Measurements from ENCODE around the gene FGFR4. TPM values are rescaled to one million over a fixed set of nuclear protein-coding genes. Genes with fewer than 3 reads are reported as not detected.

Gene FGFR4
- total RNA-seq, 4 donors from 2014 or later, result 2.1 to 4.5 (median 3.8) TPM

DNA sequence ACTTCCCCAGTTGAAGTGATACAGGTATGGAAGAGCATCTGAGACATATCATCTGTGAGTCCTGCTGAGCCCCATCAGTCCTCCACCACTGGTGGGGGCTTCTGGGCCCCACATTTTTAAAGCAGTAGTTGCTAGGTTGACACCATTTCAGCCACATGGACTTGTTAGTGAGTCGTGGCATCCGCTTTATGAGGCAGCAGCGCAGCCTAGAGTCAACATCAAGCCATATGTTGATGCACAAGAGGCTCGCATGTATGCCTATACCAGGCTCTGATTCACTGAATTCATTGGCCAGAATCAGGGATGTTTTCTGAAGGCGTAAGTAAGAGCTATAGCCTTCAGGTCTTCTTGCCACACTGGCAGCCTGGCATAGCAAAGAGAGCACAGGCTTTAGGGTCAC is 37.4 kb upstream of the FGFR4 start:
- TF ChIP-seq POLR2AphosphoS5 (IDR thresholded peaks at IDR 0.05) (no peak), CTCF (IDR thresholded peaks at IDR 0.05) (no peak), EP300 (IDR thresholded peaks at IDR 0.05) (no peak), POLR2A (IDR thresholded peaks at IDR 0.05; ENCODE audit: low read depth) (no peak)
- no peak overlapping the region for H3K27ac ChIP-seq (replicated peaks in 1 of 4)
- H3K36me3 ChIP-seq, result peaks cover 48 to 96% (median 78%) of the 10 kb centered on the region in 4 donors
- H3K9me3 ChIP-seq, result no peaks in the 10 kb centered on the region
- intact Hi-C loops (cut with DNase I), result no loop called here
- WGBS, result 94% methylated on average over 4 of the region's 5 CpGs
- no peak overlapping the region for H3K4me3 ChIP-seq
- DNase-seq (ENCODE audit: extremely low spot score), result no peak
- no peaks in the 10 kb centered on the region for H3K27me3 ChIP-seq
- H3K4me1 ChIP-seq, result no peaks in the 10 kb centered on the region

GRCh38 chr5:177064500-177065277 is 22.0 kb upstream of the FGFR4 start:
- no peak for DNase-seq (ENCODE audit: extremely low spot score)
- Histone ChIP-seq H3K27me3 (no peaks in the 10 kb centered on the region), H3K4me3 (no peak overlapping the region), H3K4me1 (no peaks in the 10 kb centered on the region), H3K9me3 (no peaks in the 10 kb centered on the region), H3K36me3 (peaks cover 18 to 94% (median 61%) of the 10 kb centered on the region in 4 donors), H3K27ac (replicated peaks in 1 of 4) (no peak overlapping the region)
- intact Hi-C loops (cut with DNase I), result no loop called here
- TF ChIP-seq POLR2AphosphoS5 (IDR thresholded peaks at IDR 0.05) (peak in 1 of 2 donors; percentile 29), EP300 (IDR thresholded peaks at IDR 0.05) (no peak), CTCF (IDR thresholded peaks at IDR 0.05) (no peak), POLR2A (IDR thresholded peaks at IDR 0.05; ENCODE audit: low read depth) (no peak)
- WGBS, result 83% methylated on average over 6 of the region's 12 CpGs

DNA sequence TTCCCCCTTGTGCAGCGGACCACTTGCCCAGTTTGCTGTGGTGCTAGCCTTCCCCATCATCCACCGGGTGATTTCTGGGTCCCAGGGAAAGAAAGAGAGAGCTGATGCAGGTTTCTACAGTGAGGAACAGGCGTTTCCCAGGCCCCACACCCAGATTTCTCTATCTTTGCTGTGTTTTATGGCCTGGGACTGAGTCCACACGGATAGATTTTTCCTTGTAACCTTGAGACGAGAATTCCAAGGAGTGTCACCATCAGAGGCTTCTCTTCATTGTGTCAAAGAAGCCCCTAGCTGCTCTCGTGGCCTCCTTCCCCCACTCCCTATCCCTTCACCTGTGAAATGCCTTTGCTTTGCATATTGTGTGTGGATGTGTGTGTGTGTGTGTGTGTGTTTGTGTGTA is 21.2 kb upstream of the FGFR4 start:
- Histone ChIP-seq H3K9me3 (no peaks in the 10 kb centered on the region), H3K4me3 (no peak overlapping the region), H3K4me1 (no peaks in the 10 kb centered on the region), H3K36me3 (peaks cover 18 to 88% (median 55%) of the 10 kb centered on the region in 4 donors), H3K27me3 (no peaks in the 10 kb centered on the region), H3K27ac (replicated peaks in 1 of 4) (no peak overlapping the region)
- no peak for DNase-seq (ENCODE audit: extremely low spot score)
- 83% methylated on average over 6 of the region's 6 CpGs for WGBS
- intact Hi-C loops (cut with DNase I), result no loop called here
- TF ChIP-seq POLR2A (IDR thresholded peaks at IDR 0.05; ENCODE audit: low read depth) (no peak), POLR2AphosphoS5 (IDR thresholded peaks at IDR 0.05) (no peak), EP300 (IDR thresholded peaks at IDR 0.05) (no peak), CTCF (IDR thresholded peaks at IDR 0.05) (no peak)

- peaks cover 0 to under 1% (median 0%) of the 10 kb centered on the region in 4 donors for H3K4me1 ChIP-seq
- H3K27me3 ChIP-seq, result no peaks in the 10 kb centered on the region
- no peak overlapping the region for H3K4me3 ChIP-seq
- no peak overlapping the region for H3K27ac ChIP-seq (replicated peaks in 1 of 4)
- peaks cover 18 to 84% (median 54%) of the 10 kb centered on the region in 4 donors for H3K36me3 ChIP-seq
- H3K9me3 ChIP-seq, result no peaks in the 10 kb centered on the region
- no peak for DNase-seq (ENCODE audit: extremely low spot score)
- TF ChIP-seq EP300 (IDR thresholded peaks at IDR 0.05), result no peak
- TF ChIP-seq POLR2AphosphoS5 (IDR thresholded peaks at IDR 0.05), result no peak
- no peak for TF ChIP-seq CTCF (IDR thresholded peaks at IDR 0.05)
- no peak for TF ChIP-seq POLR2A (IDR thresholded peaks at IDR 0.05; ENCODE audit: low read depth)
- 89% methylated on average over 2 of the region's 2 CpGs for WGBS
- intact Hi-C loops (cut with DNase I), result no loop called here
Observed at GRCh38 chr5:177066224-177066623, 20.5 kb upstream of the FGFR4 start.

Measured in esophagus muscularis mucosa (tissue), 4 donors.